Endothelial cell of umbilical vein (primary cell): ENCODE results near the gene INSIG2. TPM values are rescaled to one million over a fixed set of nuclear protein-coding genes. Genes with fewer than 3 reads are reported as not detected.

Experiments used
- BruUV-seq: library from RNA; stranded (reverse); fragments of 400-500 nt; replicated peaks from 2 replicates; lab custom pipeline; 2021; lab: Mats Ljungman, UMichigan
- CTCF ChIA-PET: fragments of 300-600, 350-600 bp; sonication (Branson Sonifier 250); formaldehyde crosslinking; loops from one replicate; lab custom pipeline; 2021; ENCODE audit warnings: antibody characterized with exemption, inconsistent platforms; lab: Charles Lee
- POLR2A ChIA-PET: fragments of 300-600, 350-600 bp; sonication (Branson Sonifier 250); formaldehyde crosslinking; loops from one replicate; lab custom pipeline; 2021; ENCODE audit warnings: antibody characterized with exemption, inconsistent platforms; lab: Charles Lee
- DNase-seq: peaks from one replicate; pipeline ENCODE4 v3.0.0-alpha.2; 2011; ENCODE audit warnings: low read depth, low spot score
- FAIRE-seq: peaks from 2 replicates; lab custom pipeline; 2011; peaks lifted over from hg19 to GRCh38; lab: Jason Lieb, UNC
- H2AFZ ChIP-seq: 2 replicates; pipeline ENCODE4 v1.6.0; 2012; ENCODE audit warnings: low read depth, low read length, control low read depth, inconsistent platforms
- H3K27ac ChIP-seq: 2 replicates; pipeline ENCODE4 v1.5.1; 2011; ENCODE audit warnings: low read depth, mild to moderate bottlenecking, control low read depth, low read length, moderate library complexity; ENCODE audit not compliant: insufficient read depth
- H3K27me3 ChIP-seq, 2 experiments: 2 replicates each; pipeline versions ENCODE4 v1.6.0 to v1.6.1; 2011; ENCODE audit warnings: low read length in 2 of 2, mixed read lengths in 1 of 2; ENCODE audit not compliant: control insufficient read depth in 2 of 2, insufficient read depth in 2 of 2
- H3K36me3 ChIP-seq, 2 experiments: 2 replicates in 1 of 2; 3 replicates in 1 of 2; pipeline ENCODE4 v1.5.1; 2011; ENCODE audit warnings: low read length in 2 of 2, mild to moderate bottlenecking in 1 of 2, moderate library complexity in 1 of 2; ENCODE audit not compliant: control insufficient read depth in 2 of 2, insufficient read depth in 2 of 2; ENCODE audit errors: extremely low read depth in 1 of 2
- H3K4me1 ChIP-seq: 3 replicates; pipeline ENCODE4 v1.5.1; 2011; ENCODE audit warnings: mild to moderate bottlenecking, low read length; ENCODE audit not compliant: control insufficient read depth, insufficient read depth; ENCODE audit errors: extremely low read depth
- H3K4me2 ChIP-seq: 2 replicates; pipeline ENCODE4 v1.6.1; 2011; ENCODE audit warnings: low read length, control low read depth, mixed read lengths; ENCODE audit not compliant: insufficient read depth
- H3K4me3 ChIP-seq, 3 experiments: fragments of 200-600 bp in 1 of 3; sonication (generic), shearing (Covaris generic) in 1 of 3; replicated peaks in 1 of 3; 2 replicates each; pipeline ENCODE4 v1.5.1; 2011 to 2016; ENCODE audit warnings: control low read depth in 3 of 3, low read length in 3 of 3, mild to moderate bottlenecking in 2 of 3, inconsistent platforms in 1 of 3, low read depth in 1 of 3, moderate library complexity in 1 of 3; ENCODE audit not compliant: insufficient read depth in 1 of 3
- H3K79me2 ChIP-seq: 2 replicates; pipeline ENCODE4 v1.6.0; 2012; ENCODE audit warnings: low read length, inconsistent platforms; ENCODE audit not compliant: control insufficient read depth, insufficient read depth
- H3K9ac ChIP-seq: replicated peaks from 2 replicates; pipeline ENCODE3; 2011; ENCODE audit warnings: low read length, control low read depth; ENCODE audit not compliant: insufficient read depth; ENCODE audit errors: extremely low read depth
- H3K9me1 ChIP-seq: replicated peaks from 3 replicates; pipeline ENCODE4 v1.6.0; 2011; ENCODE audit warnings: mild to moderate bottlenecking, low read length; ENCODE audit not compliant: control insufficient read depth, insufficient read depth; ENCODE audit errors: extremely low read depth
- H3K9me3 ChIP-seq: replicated peaks from 2 replicates; pipeline ENCODE4 v1.5.1; 2012; ENCODE audit warnings: low read length, inconsistent platforms; ENCODE audit not compliant: control insufficient read depth, insufficient read depth
- H4K20me1 ChIP-seq: replicated peaks from 2 replicates; pipeline ENCODE3; 2011; ENCODE audit warnings: mild to moderate bottlenecking, low read length; ENCODE audit not compliant: control insufficient read depth, insufficient read depth; ENCODE audit errors: extremely low read depth
- EZH2 ChIP-seq: IDR thresholded peaks from 2 replicates; pipeline ENCODE4 v1.6.1; 2012; ENCODE audit warnings: borderline replicate concordance, low read depth, mild to moderate bottlenecking, moderate library complexity, low read length, inconsistent platforms; ENCODE audit not compliant: severe bottlenecking
- FOS ChIP-seq: IDR thresholded peaks from 2 replicates; pipeline ENCODE4 v1.6.1; 2011; ENCODE audit warnings: mild to moderate bottlenecking, low read length, moderate library complexity, borderline replicate concordance; ENCODE audit not compliant: insufficient read depth
- GATA2 ChIP-seq: IDR thresholded peaks from 2 replicates; pipeline ENCODE4 v1.7.0; 2011; ENCODE audit warnings: low read depth, mild to moderate bottlenecking, moderate library complexity, mixed read lengths, low read length; ENCODE audit not compliant: insufficient read length, insufficient read depth
- MYC ChIP-seq: IDR thresholded peaks from one replicate; pipeline ENCODE4 v1.6.1; 2011; ENCODE audit warnings: mild to moderate bottlenecking, low read depth, low read length
- POLR2A ChIP-seq: IDR thresholded peaks from 2 replicates; pipeline ENCODE4 v1.6.1; 2012; ENCODE audit warnings: low read depth, mild to moderate bottlenecking, control low read depth, low read length
- POLR2AphosphoS5 ChIP-seq: IDR thresholded peaks from 2 replicates; pipeline ENCODE4 v1.6.1; 2012; ENCODE audit warnings: low read depth, mild to moderate bottlenecking, control low read depth, low read length, moderate library complexity; ENCODE audit not compliant: insufficient read depth
- dilution Hi-C: fragments of 300-500 bp; cut with MboI; formaldehyde crosslinking; loops from one replicate; pipeline ENCODE4 v1.15.0; 2019; ENCODE audit warnings: low sequenced_read_pairs; ENCODE audit not compliant: extremely low pct_ligation_motif_present
- intact Hi-C: fragments of 100-400 bp; cut with micrococcal nuclease; formaldehyde crosslinking; loops from one replicate; pipeline ENCODE4 v1.10.0; 2022
- polyA plus RNA-seq, 4 experiments: library from polyadenylated mRNA; depleted of rRNA in 3 of 4; stranded (reverse) in 3 of 4; unstranded in 1 of 4; fragments of >200 nt; gene quantifications; 2 replicates each; pipeline versions ENCODE4 v1.2.1 to v1.2.3, GENCODE V29; 2011 to 2012; ENCODE audit warnings: missing spikeins in 1 of 4
- total RNA-seq: library from RNA; stranded (reverse); gene quantifications from 2 replicates; pipeline ENCODE4 v1.2.3, GENCODE V29; 2021
- TF ChIP-seq, protein P1 (sequence below): IDR thresholded peaks from 2 replicates; pipeline ENCODE4 v1.6.1; 2011; ENCODE audit not compliant: insufficient read depth, insufficient read length
- TF ChIP-seq, protein P2 (sequence below), 2 donors: IDR thresholded peaks; 1 replicate in 1 of 2; 2 replicates in 1 of 2; pipeline ENCODE4 v1.5.1; 2011; ENCODE audit warnings: low read length in 2 of 2, mild to moderate bottlenecking in 2 of 2, moderate library complexity in 2 of 2, control low read depth in 1 of 2, inconsistent platforms in 1 of 2, low read depth in 1 of 2; ENCODE audit not compliant: insufficient read depth in 1 of 2; ENCODE audit errors: extremely low read depth in 1 of 2

Gene INSIG2
- total and polyA plus RNA-seq, 2 donors (not counting 3 experiments of a cell fraction or from before 2014, with no cell fraction given): 24.1 to 26.9 TPM

DNA sequence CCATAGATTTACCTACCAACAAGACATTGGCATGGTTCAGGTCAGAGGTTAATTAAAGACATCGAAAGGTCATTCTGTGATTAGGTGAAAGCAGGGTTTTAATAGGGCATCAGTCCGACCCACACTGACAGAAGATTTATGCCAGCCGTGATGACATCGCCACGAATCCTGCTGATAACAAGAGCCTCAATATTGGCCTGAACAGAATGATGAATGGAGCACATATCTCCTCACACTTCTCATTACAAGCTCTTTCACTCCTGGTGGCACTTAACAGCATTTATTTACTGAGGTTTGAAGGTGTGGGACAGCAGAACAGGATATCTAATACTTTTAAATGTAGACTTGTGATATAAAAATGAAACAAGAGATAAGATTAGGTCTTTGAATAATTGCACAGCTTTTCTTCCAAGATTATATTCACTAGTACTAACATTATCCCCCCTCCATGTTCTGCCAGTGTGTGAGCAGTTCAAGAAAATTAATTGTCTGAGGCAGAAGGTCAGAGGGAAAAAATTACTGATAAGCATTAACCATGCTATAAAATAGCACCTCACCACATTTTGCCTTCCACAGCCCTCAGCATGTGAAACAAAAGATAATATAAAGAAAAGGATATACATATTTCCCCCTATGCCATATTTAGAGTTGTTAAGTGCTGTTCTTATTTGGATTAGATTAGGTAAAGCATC lies 23.1 kb upstream of the INSIG2 start:
- DNase-seq (no peak), FAIRE-seq (no peak)
- H3K9ac ChIP-seq: no peak overlapping the region
- no peaks in the 10 kb centered on the region for H3K9me3 ChIP-seq
- no TSS peak for BruUV-seq
- H3K4me2 ChIP-seq: no peak overlapping the region
- no peaks in the 10 kb centered on the region for H3K79me2 ChIP-seq
- H3K4me3 ChIP-seq: no peak overlapping the region
- ChIA-PET CTCF (interaction anchor here (7.4 kb wide), 1 partner anchor 18 kb away, joined by 75 read pairs; no protein-coding TSS in a partner anchor), POLR2A (no interaction called here)
- no peaks in the 10 kb centered on the region for H3K9me1 ChIP-seq
- H2AFZ ChIP-seq: no peak overlapping the region
- H3K27ac ChIP-seq: no peak overlapping the region
- no peaks in the 10 kb centered on the region for H3K4me1 ChIP-seq
- TF ChIP-seq FOS (no peak), POLR2A (no peak)
- H4K20me1 ChIP-seq: no peaks in the 10 kb centered on the region
- H3K36me3 ChIP-seq: no peaks in the 10 kb centered on the region
- intact Hi-C loops (no loop called here), dilution Hi-C loops (no loop called here)
- peaks cover 8 to 14% of the 10 kb centered on the region in 2 experiments for H3K27me3 ChIP-seq

DNA sequence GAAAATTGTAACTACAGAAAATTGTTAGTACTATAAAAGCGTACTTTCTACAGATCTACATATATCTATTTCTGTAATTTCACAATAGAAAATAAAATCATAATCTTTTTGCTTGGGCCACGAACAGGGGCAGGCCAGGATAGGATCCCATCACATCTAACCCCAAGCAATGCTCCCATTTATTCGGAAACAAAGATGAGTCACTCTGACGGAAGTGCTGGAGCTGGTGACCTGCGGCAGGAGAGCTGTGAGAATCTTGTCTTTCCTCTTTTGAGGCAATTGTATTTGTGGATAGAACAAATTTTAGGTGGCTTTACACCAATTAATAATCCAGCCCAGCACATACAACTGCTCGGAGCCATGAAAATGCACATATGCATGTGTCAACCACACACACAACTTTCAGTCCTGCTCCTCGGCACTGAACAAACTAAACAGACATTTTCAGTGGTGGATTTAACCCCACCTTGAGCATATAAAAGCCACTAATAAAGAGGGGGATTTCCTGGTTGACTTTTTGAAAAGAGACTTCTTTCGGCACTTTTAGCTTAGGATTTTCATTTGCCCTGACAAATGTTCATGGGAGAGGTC lies 22.3 kb upstream of the INSIG2 start:
- peaks cover 8 to 15% of the 10 kb centered on the region in 2 experiments for H3K27me3 ChIP-seq
- H3K4me2 ChIP-seq: no peak overlapping the region
- no peaks in the 10 kb centered on the region for H3K9me1 ChIP-seq
- no peaks in the 10 kb centered on the region for H3K79me2 ChIP-seq
- no peaks in the 10 kb centered on the region for H3K9me3 ChIP-seq
- no peak overlapping the region for H2AFZ ChIP-seq
- no peak overlapping the region for H3K4me3 ChIP-seq
- H3K36me3 ChIP-seq: no peaks in the 10 kb centered on the region
- ChIA-PET POLR2A (no interaction called here), CTCF (interaction anchor here (1.9 to 2.0 kb wide), 2 partner anchors 19 to 33 kb away, joined by 7 read pairs; no protein-coding TSS in a partner anchor)
- no TSS peak for BruUV-seq
- intact Hi-C loops (no loop called here), dilution Hi-C loops (no loop called here)
- no peak overlapping the region for H3K27ac ChIP-seq
- H4K20me1 ChIP-seq: no peaks in the 10 kb centered on the region
- no peak overlapping the region for H3K9ac ChIP-seq
- DNase-seq (no peak), FAIRE-seq (no peak)
- H3K4me1 ChIP-seq: no peaks in the 10 kb centered on the region
- TF ChIP-seq, protein P1, sequence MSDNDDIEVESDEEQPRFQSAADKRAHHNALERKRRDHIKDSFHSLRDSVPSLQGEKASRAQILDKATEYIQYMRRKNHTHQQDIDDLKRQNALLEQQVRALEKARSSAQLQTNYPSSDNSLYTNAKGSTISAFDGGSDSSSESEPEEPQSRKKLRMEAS: no peak
- TF ChIP-seq, protein P2, sequence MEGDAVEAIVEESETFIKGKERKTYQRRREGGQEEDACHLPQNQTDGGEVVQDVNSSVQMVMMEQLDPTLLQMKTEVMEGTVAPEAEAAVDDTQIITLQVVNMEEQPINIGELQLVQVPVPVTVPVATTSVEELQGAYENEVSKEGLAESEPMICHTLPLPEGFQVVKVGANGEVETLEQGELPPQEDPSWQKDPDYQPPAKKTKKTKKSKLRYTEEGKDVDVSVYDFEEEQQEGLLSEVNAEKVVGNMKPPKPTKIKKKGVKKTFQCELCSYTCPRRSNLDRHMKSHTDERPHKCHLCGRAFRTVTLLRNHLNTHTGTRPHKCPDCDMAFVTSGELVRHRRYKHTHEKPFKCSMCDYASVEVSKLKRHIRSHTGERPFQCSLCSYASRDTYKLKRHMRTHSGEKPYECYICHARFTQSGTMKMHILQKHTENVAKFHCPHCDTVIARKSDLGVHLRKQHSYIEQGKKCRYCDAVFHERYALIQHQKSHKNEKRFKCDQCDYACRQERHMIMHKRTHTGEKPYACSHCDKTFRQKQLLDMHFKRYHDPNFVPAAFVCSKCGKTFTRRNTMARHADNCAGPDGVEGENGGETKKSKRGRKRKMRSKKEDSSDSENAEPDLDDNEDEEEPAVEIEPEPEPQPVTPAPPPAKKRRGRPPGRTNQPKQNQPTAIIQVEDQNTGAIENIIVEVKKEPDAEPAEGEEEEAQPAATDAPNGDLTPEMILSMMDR (IDR thresholded peaks at IDR 0.05; ENCODE audit: extremely low read depth in 1 of 2, insufficient read depth in 1 of 2, low read depth in 1 of 2, low read length in 2 of 2): no peak
- TF ChIP-seq POLR2AphosphoS5 (no peak), MYC (no peak), POLR2A (no peak), GATA2 (no peak), FOS (no peak), EZH2 (no peak)
